NCI-H2107 treated with DMSO at 0.1 percent for 48 hours (cell line): ENCODE results near the gene TTLL5.
A peak's percentile ranks its signal among the peaks of the same experiment; 100 is the strongest.

Source experiments
- DNase-seq: peaks from one replicate; lab custom pipeline; 2025; ENCODE audit not compliant: unreplicated experiment; lab: John Stamatoyannopoulos, UW

Gene TTLL5

GRCh38 chr14:75857199-75857598 is 196.2 kb downstream of the TTLL5 start:
- no peak for DNase-seq

- DNase-seq: no peak
These were observed 197.3 kb downstream of the TTLL5 start for GRCh38 chr14:75858362-75858761.

GRCh38 chr14:75859746-75860145 is 198.7 kb downstream of the TTLL5 start:
- DNase-seq: no peak

GRCh38 chr14:75860561-75861160 is 199.6 kb downstream of the TTLL5 start:
- no peak for DNase-seq

- DNase-seq: no peak
These were observed 200.1 kb downstream of the TTLL5 start for GRCh38 chr14:75861161-75861621.

- no peak for DNase-seq
These were observed 202.2 kb downstream of the TTLL5 start for GRCh38 chr14:75863221-75863620.

GRCh38 chr14:75864352-75864751 is 203.3 kb downstream of the TTLL5 start:
- DNase-seq: no peak

GRCh38 chr14:75865531-75865930 is 204.5 kb downstream of the TTLL5 start:
- no peak for DNase-seq

- no peak for DNase-seq
These were observed 205.9 kb downstream of the TTLL5 start for GRCh38 chr14:75866970-75867369.

- DNase-seq: peak; percentile 86
These were observed 210.3 kb downstream of the TTLL5 start for GRCh38 chr14:75871181-75871880.

GRCh38 chr14:75875958-75876357 is 214.9 kb downstream of the TTLL5 start:
- no peak for DNase-seq

GRCh38 chr14:75876530-75876929 is 215.5 kb downstream of the TTLL5 start:
- DNase-seq: no peak

GRCh38 chr14:75877292-75877691 is 216.2 kb downstream of the TTLL5 start:
- peak; percentile 45 for DNase-seq

GRCh38 chr14:75877884-75878283 is 216.8 kb downstream of the TTLL5 start:
- DNase-seq: peak; percentile 99

GRCh38 chr14:75879031-75879430 is 218.0 kb downstream of the TTLL5 start:
- DNase-seq: no peak

GRCh38 chr14:75880512-75880911 is 219.5 kb downstream of the TTLL5 start:
- no peak for DNase-seq

GRCh38 chr14:75881994-75882393 is 220.9 kb downstream of the TTLL5 start:
- no peak for DNase-seq

- no peak for DNase-seq
These were observed 223.2 kb downstream of the TTLL5 start for GRCh38 chr14:75884198-75884611.

GRCh38 chr14:75885829-75886228 is 224.8 kb downstream of the TTLL5 start:
- no peak for DNase-seq

GRCh38 chr14:75886636-75887348 is 225.7 kb downstream of the TTLL5 start:
- DNase-seq: no peak

- DNase-seq: no peak
These were observed 227.9 kb downstream of the TTLL5 start for GRCh38 chr14:75888945-75889344.

GRCh38 chr14:75896341-75896740 is 235.3 kb downstream of the TTLL5 start:
- no peak for DNase-seq
